Measurements from ENCODE around the gene SHLD1.

Gene SHLD1

GRCh38 chr20:5908981-5909380 lies 158.8 kb downstream of the SHLD1 start:
- no peak for DNase-seq

- no peak for DNase-seq
These were observed 160.0 kb downstream of the SHLD1 start for GRCh38 chr20:5910186-5910585.

GRCh38 chr20:5913166-5913565 lies 163.0 kb downstream of the SHLD1 start:
- no peak for DNase-seq

Measured in CD4-positive, alpha-beta T cell treated with Interleukin-6 for 4 hours (primary cell).